H9 (cell line): ENCODE results near the gene PHF12. TPM values are rescaled to one million over a fixed set of nuclear protein-coding genes. Genes with fewer than 3 reads are reported as not detected.
A peak's percentile ranks its signal among the peaks of the same experiment; 100 is the strongest.

ENCODE experiments used
- DNase-seq: peaks from one replicate; pipeline ENCODE4 v3.0.0-alpha.2; 2017
- H2AFZ ChIP-seq: one replicate; pipeline ENCODE4 v1.6.1; 2013; ENCODE audit warnings: mild to moderate bottlenecking, low read length, control low read depth, moderate library complexity
- H2AK5ac ChIP-seq: 2 replicates; pipeline ENCODE4 v1.6.1; 2013; ENCODE audit warnings: low read length, control low read depth, mixed read lengths; ENCODE audit not compliant: insufficient read length
- H2BK120ac ChIP-seq: one replicate; pipeline ENCODE4 v1.6.1; 2013; ENCODE audit warnings: low read depth, mild to moderate bottlenecking, low read length, control low read depth, inconsistent platforms; ENCODE audit not compliant: poor library complexity, severe bottlenecking
- H2BK12ac ChIP-seq: 2 replicates; pipeline ENCODE4 v1.6.1; 2013; ENCODE audit warnings: low read length, control low read depth, mixed read lengths, low read depth; ENCODE audit not compliant: insufficient read length
- H2BK15ac ChIP-seq: 2 replicates; pipeline ENCODE4 v1.6.1; 2013; ENCODE audit warnings: low read depth, low read length, control low read depth
- H2BK20ac ChIP-seq: one replicate; pipeline ENCODE4 v1.6.1; 2013; ENCODE audit warnings: low read depth, mild to moderate bottlenecking, low read length, control low read depth, inconsistent platforms; ENCODE audit not compliant: poor library complexity, severe bottlenecking
- H2BK5ac ChIP-seq: 2 replicates; pipeline ENCODE4 v1.6.1; 2013; ENCODE audit warnings: low read length, control low read depth, mixed read lengths; ENCODE audit not compliant: insufficient read length
- H3K14ac ChIP-seq: 2 replicates; pipeline ENCODE4 v1.6.1; 2013; ENCODE audit warnings: low read length, control low read depth; ENCODE audit not compliant: insufficient read depth
- H3K18ac ChIP-seq: 2 replicates; pipeline ENCODE4 v1.6.1; 2013; ENCODE audit warnings: low read depth, mild to moderate bottlenecking, mixed read lengths, low read length, control low read depth; ENCODE audit not compliant: insufficient read length
- H3K23ac ChIP-seq: 2 replicates; pipeline ENCODE4 v1.6.1; 2013; ENCODE audit warnings: low read length, control low read depth, mixed read lengths, low read depth; ENCODE audit not compliant: insufficient read length
- H3K23me2 ChIP-seq: 2 replicates; pipeline ENCODE4 v1.6.1; 2013; ENCODE audit warnings: low read depth, mild to moderate bottlenecking, mixed read lengths, low read length, control low read depth; ENCODE audit not compliant: insufficient read length, poor library complexity, severe bottlenecking
- H3K27ac ChIP-seq: 2 replicates; pipeline ENCODE4 v1.5.1; 2013; ENCODE audit warnings: low read length, control low read depth, mixed read lengths, low read depth; ENCODE audit not compliant: insufficient read length
- H3K27me3 ChIP-seq: 2 replicates; pipeline ENCODE4 v1.6.1; 2013; ENCODE audit warnings: low read length, control low read depth, inconsistent platforms; ENCODE audit not compliant: insufficient read depth
- H3K4ac ChIP-seq: 2 replicates; pipeline ENCODE4 v1.6.1; 2013; ENCODE audit warnings: low read depth, mild to moderate bottlenecking, control low read depth, inconsistent platforms, low read length, moderate library complexity
- H3K4me1 ChIP-seq: 2 replicates; pipeline ENCODE4 v1.6.1; 2013; ENCODE audit warnings: low read length, control low read depth, inconsistent platforms; ENCODE audit not compliant: insufficient read depth
- H3K4me2 ChIP-seq: 2 replicates; pipeline ENCODE4 v1.6.1; 2013; ENCODE audit warnings: low read length, control low read depth, mixed read lengths; ENCODE audit not compliant: insufficient read length, insufficient read depth
- H3K56ac ChIP-seq: 2 replicates; pipeline ENCODE4 v1.6.1; 2013; ENCODE audit warnings: low read depth, mild to moderate bottlenecking, mixed read lengths, low read length, control low read depth; ENCODE audit not compliant: insufficient read length
- H3K79me1 ChIP-seq: 2 replicates; pipeline ENCODE4 v1.6.1; 2013; ENCODE audit warnings: low read depth, mild to moderate bottlenecking, moderate library complexity, low read length, control low read depth, inconsistent platforms; ENCODE audit not compliant: insufficient read depth, poor library complexity, severe bottlenecking
- H3K79me2 ChIP-seq: 2 replicates; pipeline ENCODE4 v1.6.1; 2013; ENCODE audit warnings: low read length, control low read depth, inconsistent platforms; ENCODE audit not compliant: insufficient read depth
- H3K9ac ChIP-seq: 2 replicates; pipeline ENCODE4 v1.6.1; 2013; ENCODE audit warnings: low read length, control low read depth, mixed read lengths; ENCODE audit not compliant: insufficient read length; ENCODE audit errors: extremely low read depth
- H3K9me3 ChIP-seq: one replicate; pipeline ENCODE4 v1.6.1; 2013; ENCODE audit warnings: low read depth, low read length, inconsistent platforms; ENCODE audit not compliant: control insufficient read depth
- H3T11ph ChIP-seq: one replicate; pipeline ENCODE4 v1.6.1; 2013; ENCODE audit warnings: mild to moderate bottlenecking, low read length, control low read depth, inconsistent platforms
- H4K20me1 ChIP-seq: one replicate; pipeline ENCODE4 v1.6.1; 2013; ENCODE audit not compliant: control insufficient read depth, insufficient read length, insufficient read depth
- H4K5ac ChIP-seq: 2 replicates; pipeline ENCODE4 v1.6.1; 2013; ENCODE audit warnings: low read depth, mild to moderate bottlenecking, mixed read lengths, low read length, control low read depth; ENCODE audit not compliant: insufficient read length
- H4K8ac ChIP-seq: replicated peaks from 2 replicates; pipeline ENCODE4 v1.6.1; 2013; ENCODE audit warnings: low read length, control low read depth, mixed read lengths, low read depth; ENCODE audit not compliant: insufficient read length
- H4K91ac ChIP-seq: 2 replicates; pipeline ENCODE4 v1.6.1; 2013; ENCODE audit warnings: low read depth, mild to moderate bottlenecking, moderate library complexity, mixed read lengths, low read length, control low read depth; ENCODE audit not compliant: insufficient read length
- H3K27ac Mint-ChIP-seq, 3 experiments: 2 replicates in 2 of 3; 3 replicates in 1 of 3; pipeline ENCODE4 v1.8.0; 2020 to 2021; ENCODE audit warnings: mixed read lengths in 3 of 3, mild to moderate bottlenecking in 1 of 3, moderate library complexity in 1 of 3
- H3K27me3 Mint-ChIP-seq: 2 replicates; pipeline ENCODE4 v1.8.0; 2021; ENCODE audit warnings: low read depth, mild to moderate bottlenecking, moderate library complexity, mixed read lengths
- H3K36me3 Mint-ChIP-seq, 3 experiments: 2 replicates in 2 of 3; 3 replicates in 1 of 3; pipeline ENCODE4 v1.8.0; 2020 to 2021; ENCODE audit warnings: low read depth in 3 of 3, mixed read lengths in 3 of 3; ENCODE audit not compliant: insufficient read depth in 1 of 3
- H3K4me1 Mint-ChIP-seq, 2 experiments: 2 replicates each; pipeline ENCODE4 v1.8.0; 2020; ENCODE audit warnings: mixed read lengths in 2 of 2
- H3K4me3 Mint-ChIP-seq, 2 experiments: 2 replicates in 1 of 2; 3 replicates in 1 of 2; pipeline ENCODE4 v1.8.0; 2020 to 2021; ENCODE audit warnings: mild to moderate bottlenecking in 2 of 2, mixed read lengths in 2 of 2, moderate library complexity in 1 of 2
- H3K9me3 Mint-ChIP-seq, 2 experiments: 2 replicates in 1 of 2; 3 replicates in 1 of 2; pipeline ENCODE4 v1.8.0; 2020; ENCODE audit warnings: mild to moderate bottlenecking in 2 of 2, mixed read lengths in 2 of 2, moderate library complexity in 1 of 2
- CTCF ChIP-seq: fragments of 200-600 bp; sonication (generic); conservative IDR thresholded peaks from 3 replicates; pipeline ENCODE4 v1.8.0; 2021; ENCODE audit warnings: antibody characterized with exemption, mild to moderate bottlenecking
- WGBS: extraction: QIAGEN DNeasy Blood & Tissue Kit; methylation state at CpG from one replicate; pipeline ENCODE4 v1.1.7; 2013; ENCODE audit warnings: missing lambda C conversion rate, low lambda C conversion rate, mixed read lengths; ENCODE audit not compliant: insufficient read length; ENCODE audit errors: extremely low coverage; 5-methylcytosine and 5-hydroxymethylcytosine counted together
- total RNA-seq: library from RNA; stranded (reverse); gene quantifications from 2 replicates; pipeline ENCODE4 v1.2.1, GENCODE V29; 2021

The PHF12 gene
- total RNA-seq, 1 experiment from 2014 or later = 62.1 TPM

GRCh38 chr17:28889996-28890395 is 61.3 kb downstream of the PHF12 start:
- H3K23me2 ChIP-seq = no peaks in the 10 kb centered on the region
- H3K23ac ChIP-seq = no peak overlapping the region
- no peak overlapping the region for H2AFZ ChIP-seq
- no peak for DNase-seq
- no peak overlapping the region for H3K4me2 ChIP-seq
- H2BK20ac ChIP-seq = no peak overlapping the region
- no peak overlapping the region for H3T11ph ChIP-seq
- no peak overlapping the region for H3K14ac ChIP-seq
- H3K4me1 ChIP-seq = no peaks in the 10 kb centered on the region
- no peak overlapping the region for H2BK12ac ChIP-seq
- no peak overlapping the region for H2BK15ac ChIP-seq
- no peak overlapping the region for H3K4me3 Mint-ChIP-seq
- H3K56ac ChIP-seq = no peak overlapping the region
- no peak overlapping the region for H2BK120ac ChIP-seq
- H3K4me1 Mint-ChIP-seq = peaks cover 2 to 3% of the 10 kb centered on the region in 2 experiments; a peak in 2 of 4 replicates
- peak overlapping the region in 1 of 3 experiments; percentile 37; a peak in 1 of 7 replicates for H3K27ac Mint-ChIP-seq
- no peak overlapping the region for H3K4ac ChIP-seq
- WGBS = no CpG with 5 or more reads among the region's 5 CpGs
- no peaks in the 10 kb centered on the region for H3K27me3 ChIP-seq
- H3K9ac ChIP-seq = no peak overlapping the region
- peaks cover 2% of the 10 kb centered on the region; the same call in 1 of the 2 replicates for H3K27me3 Mint-ChIP-seq
- no peaks in the 10 kb centered on the region for H3K9me3 ChIP-seq
- H4K5ac ChIP-seq = no peak overlapping the region
- peaks cover 17 to 27% (median 18%) of the 10 kb centered on the region in 3 experiments for H3K36me3 Mint-ChIP-seq
- H4K91ac ChIP-seq = no peak overlapping the region
- H3K79me2 ChIP-seq = no peaks in the 10 kb centered on the region
- no peak overlapping the region for H3K27ac ChIP-seq
- no peak for TF ChIP-seq CTCF
- H2AK5ac ChIP-seq = no peak overlapping the region
- H4K8ac ChIP-seq = no peak overlapping the region
- no peak overlapping the region for H3K18ac ChIP-seq
- no peak overlapping the region for H2BK5ac ChIP-seq
- no peaks in the 10 kb centered on the region for H3K79me1 ChIP-seq
- peaks cover 4% of the 10 kb centered on the region for H4K20me1 ChIP-seq
- H3K9me3 Mint-ChIP-seq = no peaks in the 10 kb centered on the region
